GM18505 (cell line): ENCODE results near the gene CAPN13.

Experiments
- ATAC-seq: cut with Tn5 transposase; IDR thresholded peaks from one replicate; pipeline ENCODE4 v1.9.1; 2021; ENCODE audit not compliant: unreplicated experiment
- POLR2A ChIP-seq: IDR thresholded peaks from 4 replicates; pipeline ENCODE4 v1.6.1; 2011; ENCODE audit warnings: borderline replicate concordance; ENCODE audit not compliant: insufficient read depth, insufficient read length; ENCODE audit errors: extremely low read depth

Gene CAPN13

DNA sequence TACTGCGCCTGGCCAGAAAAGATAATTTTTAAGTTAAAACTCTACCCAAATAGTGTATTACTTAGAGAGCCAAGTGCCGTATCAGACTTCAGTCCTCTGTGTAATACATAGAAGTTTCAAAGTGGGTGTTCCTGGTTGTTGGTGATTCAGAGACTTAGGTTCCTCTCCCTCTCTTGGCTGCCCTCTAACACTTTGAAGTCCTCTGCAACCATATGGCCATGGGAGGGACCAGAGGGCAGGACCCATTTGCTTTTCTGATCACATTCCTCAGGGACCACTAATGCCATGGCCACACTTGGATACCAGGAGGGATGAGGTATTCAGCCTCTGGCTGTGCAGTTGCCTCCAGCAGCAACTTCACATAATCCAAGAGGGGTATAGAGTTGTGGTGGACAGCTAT is 131.5 kb downstream of the CAPN13 start:
- ATAC-seq, result no peak
- no peak for TF ChIP-seq POLR2A

DNA sequence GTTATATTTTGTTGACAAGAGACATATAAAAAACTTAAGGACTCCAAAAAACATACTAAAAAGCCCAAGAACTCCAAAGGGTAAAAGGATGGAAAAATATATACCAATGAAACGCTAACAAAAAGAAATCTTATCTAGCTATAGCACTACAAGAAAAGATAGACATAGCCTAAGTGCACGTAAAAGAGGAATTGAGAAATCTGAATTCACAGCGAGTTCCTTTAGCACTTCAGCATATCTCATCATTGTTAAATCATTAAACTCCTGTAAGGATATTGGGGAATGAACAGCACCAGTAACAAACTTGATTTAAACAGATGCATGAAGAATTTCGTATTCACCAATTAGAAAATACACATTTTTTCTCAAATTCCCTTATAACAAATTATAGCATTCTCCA is 134.1 kb downstream of the CAPN13 start:
- ATAC-seq, result no peak
- no peak for TF ChIP-seq POLR2A
